GM19035 (cell line): Measurements from ENCODE around the gene VWA2.
"Not testable (repeated sequence)": the region's sequence is repeated elsewhere in the genome, so short reads cannot be mapped to it uniquely, and the experiment has no call there.

Experiments used
- ATAC-seq: cut with Tn5 transposase; IDR thresholded peaks from one replicate; pipeline ENCODE4 v1.9.1; 2021; ENCODE audit not compliant: unreplicated experiment

Gene VWA2

GRCh38 chr10:114315566-114316420, 76.7 kb downstream of the VWA2 start:
- ATAC-seq, result no peak

DNA sequence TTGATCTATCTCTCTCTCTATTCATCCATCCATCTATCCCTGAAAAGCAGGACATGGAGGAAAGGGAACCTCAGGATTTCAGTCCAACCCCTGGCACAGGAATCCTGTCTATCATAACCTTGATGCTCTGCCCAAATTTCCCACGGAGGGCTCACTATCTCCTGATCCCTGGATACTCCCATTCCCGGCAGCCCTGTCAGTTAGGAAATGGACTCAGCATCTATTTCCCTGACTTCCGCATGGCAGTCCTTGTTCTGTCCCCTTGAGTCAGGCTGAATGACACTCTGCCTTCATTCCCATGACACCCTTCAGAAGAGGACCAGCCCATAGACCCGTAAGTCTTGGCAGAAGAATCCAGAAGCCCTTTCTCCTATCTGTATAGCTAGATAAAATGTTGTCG, 77.7 kb downstream of the VWA2 start:
- ATAC-seq, result no peak

- no peak for ATAC-seq
Observed at GRCh38 chr10:114319406-114320248, 80.6 kb downstream of the VWA2 start.

- no peak for ATAC-seq
Observed at GRCh38 chr10:114320249-114321116, 81.4 kb downstream of the VWA2 start.

DNA sequence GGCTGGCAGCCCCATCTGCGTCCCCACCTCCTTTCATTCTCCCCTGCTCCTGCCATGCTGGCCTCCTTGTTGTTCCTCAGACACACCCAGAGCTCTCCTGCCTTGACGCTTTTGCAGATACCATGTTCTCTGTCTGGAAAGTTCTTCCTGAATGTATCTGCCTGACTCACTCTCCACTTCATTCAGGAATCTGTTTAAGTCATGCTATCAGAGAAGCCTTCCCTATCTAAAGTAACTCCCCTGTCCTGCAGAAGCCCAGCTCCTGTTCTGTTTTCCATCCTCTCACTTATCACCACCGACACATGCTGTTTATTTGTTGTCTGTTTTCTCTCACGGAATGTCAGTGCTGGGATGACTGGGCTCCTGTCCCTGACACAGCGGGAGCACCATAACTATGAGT, 83.3 kb downstream of the VWA2 start:
- no peak for ATAC-seq

- no peak for ATAC-seq
Observed at GRCh38 chr10:114323023-114323422, 84.0 kb downstream of the VWA2 start.

GRCh38 chr10:114326795-114327194, 87.7 kb downstream of the VWA2 start:
- no peak for ATAC-seq

DNA sequence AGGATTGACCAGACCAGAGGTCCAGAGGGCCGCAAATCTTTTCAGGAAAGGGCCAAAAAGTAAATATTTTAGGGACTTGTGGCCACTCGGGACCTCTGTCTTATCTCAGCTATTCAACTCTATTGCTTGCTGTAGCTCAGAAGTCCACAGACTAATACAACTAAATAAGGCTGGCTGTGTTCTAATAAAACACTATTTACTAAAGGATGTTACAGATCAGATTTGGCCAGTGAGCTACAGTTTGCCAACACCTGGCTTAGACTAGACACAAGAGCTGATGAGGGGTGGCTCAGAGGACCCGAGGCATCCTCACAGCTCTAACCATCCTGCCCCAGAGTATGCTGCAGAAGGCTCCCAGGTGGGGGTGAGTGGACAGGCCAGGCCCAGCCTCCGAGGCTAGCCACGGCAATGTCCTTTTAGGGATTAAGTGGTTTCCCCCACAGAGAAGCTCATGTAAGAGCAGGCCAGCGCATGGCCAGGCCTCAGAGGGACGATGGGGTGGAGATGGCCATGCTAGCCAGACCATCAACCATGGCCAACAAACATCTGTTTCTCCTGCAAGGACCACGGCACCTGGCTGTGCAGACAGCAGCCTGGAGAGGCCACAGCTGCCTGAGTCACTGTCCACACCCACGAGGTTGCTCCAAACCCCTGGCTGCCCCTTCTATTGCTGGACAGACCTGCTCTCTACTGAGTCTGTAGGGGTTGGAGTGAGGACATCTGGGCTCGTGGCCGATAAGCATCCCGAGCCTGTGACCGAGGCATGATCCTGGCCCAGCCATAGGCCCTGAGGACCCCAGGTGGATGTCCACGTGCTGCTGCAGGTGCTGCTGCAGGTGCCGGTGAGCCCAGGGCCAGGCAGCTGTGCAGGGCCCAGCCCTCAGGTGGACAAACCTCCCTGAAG, 88.7 kb downstream of the VWA2 start:
- no peak for ATAC-seq

DNA sequence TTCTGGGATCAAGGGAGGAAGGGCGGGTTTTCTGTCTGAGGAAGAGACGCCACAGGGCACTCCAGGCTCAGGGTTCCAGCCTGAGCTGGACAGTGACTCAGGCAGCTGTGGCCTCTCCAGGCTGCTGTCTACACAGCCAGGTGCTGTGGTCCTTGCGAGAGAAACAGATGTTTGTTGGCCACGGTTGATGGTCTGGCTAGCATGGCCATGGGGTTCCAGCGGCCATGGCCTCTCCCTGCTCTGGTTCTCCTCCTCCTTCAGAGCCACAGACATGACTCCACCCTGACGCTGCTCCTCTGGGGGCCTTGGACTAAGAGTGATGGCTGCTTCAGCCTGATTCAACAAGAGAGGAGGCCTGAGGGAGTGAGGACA, 89.4 kb downstream of the VWA2 start:
- no peak for ATAC-seq

DNA sequence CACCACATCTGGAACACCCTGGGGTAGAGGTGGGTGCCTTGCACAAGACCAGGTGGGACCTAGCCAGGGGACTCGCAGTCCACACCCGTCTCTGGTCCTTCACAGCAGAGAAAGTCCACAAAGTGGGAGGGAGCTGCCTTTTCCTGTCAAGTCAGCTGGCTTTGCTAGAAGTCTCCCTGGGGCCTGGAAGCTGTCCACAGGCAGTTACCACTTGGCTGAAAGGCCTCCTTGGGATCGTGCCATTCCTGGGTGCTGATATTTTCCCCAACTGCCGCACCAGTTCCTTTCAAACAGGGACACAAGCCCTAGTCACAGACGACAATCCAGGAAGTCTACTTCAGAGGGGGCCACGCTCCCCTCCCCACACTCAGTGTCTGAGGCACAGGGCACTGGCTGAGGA, 89.8 kb downstream of the VWA2 start:
- ATAC-seq, result no peak

DNA sequence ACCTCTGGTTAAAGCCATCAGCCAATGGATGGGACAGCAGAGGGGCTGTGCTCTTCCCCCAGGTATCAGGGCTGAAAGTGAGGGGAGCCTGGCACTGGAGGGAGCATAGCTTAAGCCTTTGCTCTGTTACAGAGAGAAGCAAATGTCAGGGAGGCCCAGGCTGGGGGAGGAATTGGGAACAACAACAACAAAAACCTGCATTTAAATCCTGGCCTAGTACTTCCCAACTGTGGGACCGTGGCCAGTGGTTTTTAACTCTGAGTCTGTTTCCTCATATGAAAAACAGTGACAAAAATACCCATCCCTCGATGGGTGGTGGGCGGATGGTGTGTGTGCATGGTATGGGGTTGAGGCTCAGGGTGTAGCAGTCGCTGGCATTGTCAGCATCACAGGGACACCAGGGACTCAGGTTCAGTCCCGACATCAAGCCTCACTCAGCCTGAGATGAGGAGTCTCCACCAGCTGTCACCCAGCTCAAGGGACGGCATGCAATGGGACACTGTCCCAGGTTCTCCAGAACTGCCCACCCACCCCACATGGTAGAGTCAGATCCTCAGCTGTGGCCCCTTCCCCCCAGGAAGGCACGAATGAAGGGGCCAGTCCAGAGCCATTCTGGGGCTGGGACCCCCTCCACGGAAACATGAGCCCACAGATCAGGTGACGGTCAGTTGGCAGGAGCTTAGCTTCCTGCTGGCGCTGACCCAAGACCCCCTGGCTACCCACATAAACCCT, 90.7 kb downstream of the VWA2 start:
- no peak for ATAC-seq

- ATAC-seq, result no peak
Observed at GRCh38 chr10:114332301-114333192, 93.5 kb downstream of the VWA2 start.

DNA sequence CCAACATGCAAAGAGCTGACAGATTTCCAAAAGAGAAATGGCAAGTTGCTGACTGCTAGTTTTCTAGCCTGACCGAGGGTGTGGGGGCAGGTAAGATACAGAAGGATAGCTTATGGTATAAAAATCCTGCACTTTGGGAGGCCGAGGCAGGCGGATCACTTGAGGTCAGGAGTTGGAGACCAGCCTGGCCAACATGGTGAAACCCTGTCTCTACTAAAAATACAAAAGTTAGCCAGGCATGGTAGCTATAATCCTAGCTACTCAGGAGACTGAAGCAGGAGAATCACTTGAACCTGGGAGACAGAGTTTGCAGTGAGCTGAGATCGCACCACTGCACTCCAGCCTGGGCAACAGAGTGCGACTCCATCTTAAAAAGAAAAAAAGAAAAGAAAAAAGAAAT, 94.4 kb downstream of the VWA2 start:
- ATAC-seq, result not testable (repeated sequence)

- no peak for ATAC-seq
Observed at GRCh38 chr10:114334301-114334700, 95.2 kb downstream of the VWA2 start.

GRCh38 chr10:114335614-114336013, 96.6 kb downstream of the VWA2 start:
- ATAC-seq, result no peak

DNA sequence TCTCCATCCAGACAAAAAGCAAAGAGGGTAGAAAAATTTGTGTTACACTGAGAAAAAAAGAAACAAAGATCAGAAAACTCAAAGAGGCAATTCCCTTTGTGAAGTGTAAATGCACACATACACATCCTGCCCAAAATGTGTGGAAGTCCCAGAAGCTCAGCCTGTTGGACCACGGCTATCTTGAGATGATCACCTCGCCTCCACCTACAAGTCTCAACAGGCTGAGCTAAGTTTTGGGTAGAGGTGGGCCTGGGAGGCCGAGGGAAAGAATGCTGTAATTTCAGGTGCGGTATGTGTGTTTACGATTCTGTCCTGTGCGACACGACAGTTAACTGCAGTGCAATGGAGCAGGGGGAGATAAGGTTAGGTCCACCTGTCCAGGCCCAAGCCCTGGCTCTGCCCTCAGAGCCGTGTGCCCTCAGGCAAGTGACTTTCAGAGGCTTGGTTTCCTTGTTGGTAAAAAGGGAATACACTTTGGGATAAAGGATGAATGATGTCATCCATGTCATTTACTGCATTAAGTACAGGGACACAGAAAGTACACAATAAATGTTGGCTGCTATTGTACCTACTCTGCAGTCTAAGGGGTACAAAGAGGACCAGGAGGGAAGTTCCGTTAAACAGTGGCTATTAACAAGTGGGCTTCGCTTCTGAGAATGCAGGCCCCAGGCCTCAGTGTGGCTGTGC, 97.9 kb downstream of the VWA2 start:
- no peak for ATAC-seq

GRCh38 chr10:114337510-114338462, 98.7 kb downstream of the VWA2 start:
- ATAC-seq, result peak; percentile 45
